Right lobe of liver (tissue), 6 donors: ENCODE data around the gene AGAP5. TPM values are rescaled to one million over a fixed set of nuclear protein-coding genes. Genes with fewer than 3 reads are reported as not detected.

Source experiments
- ATAC-seq, 4 donors: fragments of 200-7000 bp; cut with Tn5 transposase; one replicate each; pipeline ENCODE4 v1.9.1; 2020; ENCODE audit warnings: mild to moderate bottlenecking in 4 of 4, moderate library complexity in 4 of 4
- DNase-seq, 3 donors: peaks; one replicate each; pipeline ENCODE4 v3.0.0-alpha.2; 2020
- H3K27ac ChIP-seq, 3 donors: fragments of 200-600 bp; one replicate each; pipeline ENCODE4 v1.8.0; 2022
- H3K27me3 ChIP-seq, 2 donors: fragments of 200-600 bp; one replicate each; pipeline ENCODE4 v1.8.0; 2022
- H3K36me3 ChIP-seq, 4 donors: fragments of 200-600 bp; sonication (generic) in 1 of 4; one replicate each; pipeline versions ENCODE4 v1.5.1 to v1.8.0; 2017 to 2022; ENCODE audit warnings: control low read depth in 1 of 4
- H3K4me1 ChIP-seq, 4 donors: fragments of 200-600 bp; sonication (generic) in 1 of 4; one replicate each; pipeline versions ENCODE4 v1.5.1 to v1.8.0; 2017 to 2022; ENCODE audit warnings: control low read depth in 1 of 4
- H3K4me3 ChIP-seq, 3 donors: fragments of 200-600 bp; one replicate each; pipeline ENCODE4 v1.8.0; 2022
- H3K9me3 ChIP-seq, 4 donors: fragments of 200-600 bp; sonication (generic) in 1 of 4; one replicate each; pipeline versions ENCODE4 v1.5.1 to v1.8.0; 2017 to 2022; ENCODE audit warnings: control low read depth in 1 of 4
- CTCF ChIP-seq, 4 donors: fragments of 200-600 bp in 3 of 4; fragments of 450-650 bp in 1 of 4; IDR thresholded peaks; one replicate each; pipeline versions ENCODE4 v1.5.1 to v1.8.0; 2016 to 2022; ENCODE audit warnings: antibody characterized with exemption in 4 of 4, mild to moderate bottlenecking in 2 of 4
- POLR2A ChIP-seq: fragments of 450-650 bp; IDR thresholded peaks from one replicate; pipeline ENCODE4 v1.6.1; 2017; ENCODE audit warnings: antibody characterized with exemption, mild to moderate bottlenecking
- WGBS: methylation state at CpG from one replicate; pipeline ENCODE4 v1.1.6; 2018; ENCODE audit warnings: low coverage, low lambda C conversion rate; ENCODE audit not compliant: insufficient coverage; ENCODE audit errors: missing lambda C conversion rate; 5-methylcytosine and 5-hydroxymethylcytosine counted together
- intact Hi-C, 2 donors: fragments of 100-400 bp; cut with DNase I; formaldehyde crosslinking; loops; one replicate each; pipeline versions ENCODE4 v1.11.2 to v1.14.1; 2022
- total RNA-seq, 6 experiments: library from RNA; depleted of rRNA in 2 of 6; stranded (reverse); fragments of >200 nt in 2 of 6; fragmentation: NEBNext Ultra II Directional in 3 of 6; extraction: Animal tissue kit (Norgen Biotek cat#: 25700) in 3 of 6; gene quantifications; one replicate each; pipeline versions ENCODE4 v1.1.0 to v1.2.4, GENCODE V29; 2016 to 2023
- donor health status: DM: no; HTN: yes; CAD: no.
- donor health status: DM: no; HTN: no; CAD: no.
- donor health status: DM: no; HTN: no; CAD: no.
- donor health status: DM: no; HTN: yes; CAD: no.
- donor health status: DM: no; HTN: yes; CAD: no.

Gene AGAP5
- total RNA-seq, 6 experiments from 2014 or later, result 2.5 to 6.2 (median 4.5) TPM

DNA sequence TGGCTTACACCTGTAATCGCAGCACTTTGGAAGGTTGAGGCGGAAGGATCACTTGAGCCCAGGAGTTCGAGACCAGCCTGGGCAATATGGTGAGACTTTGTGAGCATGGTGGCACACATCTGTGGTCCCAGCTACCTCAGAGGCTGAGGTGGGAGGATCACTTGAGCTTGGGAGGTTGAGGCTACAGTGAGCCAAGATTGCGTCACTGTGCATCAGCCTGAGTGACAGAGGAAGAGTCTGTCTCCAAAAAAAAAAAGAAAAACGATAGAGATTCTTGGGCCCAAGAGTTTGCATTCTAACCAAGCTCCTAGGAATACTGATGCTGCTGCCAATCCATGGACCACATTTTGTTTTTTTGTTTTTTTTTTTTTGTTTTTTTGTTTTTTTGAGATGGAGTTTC, 68.7 kb downstream of the AGAP5 start:
- Histone ChIP-seq H3K27me3 (no peaks in the 10 kb centered on the region), H3K4me3 (no peak overlapping the region), H3K4me1 (peaks cover 0 to 7% (median 0%) of the 10 kb centered on the region in 4 donors), H3K27ac (no peak overlapping the region), H3K9me3 (no peaks in the 10 kb centered on the region), H3K36me3 (no peaks in the 10 kb centered on the region)
- ATAC-seq, result no peak
- TF ChIP-seq CTCF (IDR thresholded peaks at IDR 0.05) (no peak), POLR2A (no peak)
- intact Hi-C loops, result no loop called here
- no peak for DNase-seq
- 89% methylated on average over 5 of the region's 5 CpGs for WGBS

DNA sequence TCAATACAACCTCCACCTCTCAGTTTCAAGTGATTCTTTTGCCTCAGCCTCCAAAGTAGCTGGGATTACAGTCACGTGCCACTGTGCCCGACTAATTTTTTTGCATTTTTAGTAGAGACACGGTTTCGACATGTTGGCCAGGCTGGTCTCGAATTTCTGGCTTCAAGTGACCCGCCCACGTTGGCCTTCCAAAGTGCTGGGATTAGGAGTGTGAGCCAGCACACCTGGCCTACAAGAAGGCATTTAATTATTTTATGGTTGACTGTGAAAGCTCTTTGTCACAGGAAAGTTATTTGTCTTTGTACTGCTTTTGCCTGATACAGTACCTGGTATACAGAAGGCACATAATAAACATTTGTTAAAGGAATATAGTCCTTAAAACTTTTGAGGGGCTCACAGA, 69.5 kb downstream of the AGAP5 start:
- WGBS, result 82% methylated on average over 7 of the region's 7 CpGs
- H3K27ac ChIP-seq, result no peak overlapping the region
- H3K4me3 ChIP-seq, result no peak overlapping the region
- no peaks in the 10 kb centered on the region for H3K9me3 ChIP-seq
- H3K36me3 ChIP-seq, result no peaks in the 10 kb centered on the region
- H3K4me1 ChIP-seq, result peaks cover 0 to 7% (median 0%) of the 10 kb centered on the region in 4 donors
- no peaks in the 10 kb centered on the region for H3K27me3 ChIP-seq
- no peak for TF ChIP-seq CTCF (IDR thresholded peaks at IDR 0.05)
- intact Hi-C loops, result no loop called here
- DNase-seq (no peak), ATAC-seq (no peak)

DNA sequence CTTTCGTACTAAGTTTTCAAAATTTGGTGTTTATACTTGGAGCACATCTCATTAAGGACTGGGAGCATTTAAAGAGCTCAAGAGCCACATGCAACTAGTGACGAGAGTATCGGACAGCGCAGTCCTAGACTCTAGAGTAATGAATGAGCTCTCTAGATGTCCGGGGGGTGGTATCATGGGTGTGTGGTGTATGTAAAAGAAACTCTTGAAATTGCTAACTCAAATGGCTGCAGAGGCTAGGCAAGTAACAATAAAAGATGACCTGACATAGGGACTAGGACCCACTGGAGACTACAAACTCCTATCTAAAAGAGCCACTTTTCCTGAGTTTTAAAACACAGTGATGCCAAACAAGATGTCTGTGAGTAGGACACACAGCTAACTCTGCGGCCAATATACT, 70.6 kb downstream of the AGAP5 start:
- TF ChIP-seq POLR2A, result no peak
- no peak for TF ChIP-seq CTCF (IDR thresholded peaks at IDR 0.05)
- Histone ChIP-seq H3K36me3 (no peaks in the 10 kb centered on the region), H3K9me3 (no peaks in the 10 kb centered on the region), H3K27me3 (no peaks in the 10 kb centered on the region), H3K4me3 (no peak overlapping the region), H3K4me1 (peaks cover 0 to 7% (median 0%) of the 10 kb centered on the region in 4 donors), H3K27ac (no peak overlapping the region)
- intact Hi-C loops, result no loop called here
- DNase-seq (no peak), ATAC-seq (no peak)
- 94% methylated on average over 6 of the region's 6 CpGs for WGBS

- intact Hi-C loops, result no loop called here
- H3K27me3 ChIP-seq, result no peaks in the 10 kb centered on the region
- TF ChIP-seq CTCF (IDR thresholded peaks at IDR 0.05) (no peak), POLR2A (peak; percentile 41)
- H3K4me1 ChIP-seq, result peaks cover 0 to 7% (median 0%) of the 10 kb centered on the region in 4 donors
- peak overlapping the region; percentile 54 to 78 (median 71) for H3K4me3 ChIP-seq
- no peaks in the 10 kb centered on the region for H3K9me3 ChIP-seq
- H3K27ac ChIP-seq, result peak overlapping the region in 2 of 3 donors; percentile 19 to 59
- ATAC-seq (peak; percentile 98 to 99 (median 98)), DNase-seq (peak; percentile 93 to 95 (median 95))
- H3K36me3 ChIP-seq, result no peaks in the 10 kb centered on the region
- 3% methylated on average over 30 of the region's 42 CpGs for WGBS
These were observed 71.8 kb downstream of the AGAP5 start for GRCh38 chr10:73625884-73626752.
